Neural progenitor cell (in vitro differentiated cells): ENCODE results near the gene MED16. TPM values are rescaled to one million over a fixed set of nuclear protein-coding genes. Genes with fewer than 3 reads are reported as not detected.

Experiments
- DNase-seq: peaks from one replicate; pipeline ENCODE4 v3.0.0-alpha.2; 2016; ENCODE audit warnings: low spot score
- H2AFZ ChIP-seq: fragments of 200-600 bp; sonication (generic); replicated peaks from 2 replicates; pipeline ENCODE4 v1.6.1; 2016; ENCODE audit warnings: antibody characterized with exemption
- H3F3A ChIP-seq: fragments of 200-600 bp; sonication (generic); 2 replicates; pipeline ENCODE4 v1.6.1; 2016; ENCODE audit warnings: antibody characterized with exemption, low read depth
- H3K27ac ChIP-seq: fragments of 200-600 bp; sonication (generic); 2 replicates; pipeline ENCODE4 v1.5.1; 2016; ENCODE audit warnings: mild to moderate bottlenecking
- H3K27me3 ChIP-seq: fragments of 200-600 bp; sonication (generic); 2 replicates; pipeline ENCODE4 v1.6.1; 2016; ENCODE audit warnings: mild to moderate bottlenecking, moderate library complexity
- H3K36me3 ChIP-seq: fragments of 200-600 bp; sonication (generic); 2 replicates; pipeline ENCODE4 v1.5.1; 2016
- H3K4me1 ChIP-seq: fragments of 200-600 bp; sonication (generic); 2 replicates; pipeline ENCODE4 v1.6.1; 2016; ENCODE audit warnings: mixed run types
- H3K4me2 ChIP-seq: fragments of 200-600 bp; sonication (generic); 2 replicates; pipeline ENCODE4 v1.6.1; 2016
- H3K4me3 ChIP-seq: fragments of 200-600 bp; sonication (generic); 2 replicates; pipeline ENCODE4 v1.5.1; 2016
- H3K79me2 ChIP-seq: fragments of 200-600 bp; sonication (generic); 2 replicates; pipeline ENCODE4 v1.6.1; 2016; ENCODE audit warnings: low read depth
- H3K9ac ChIP-seq: fragments of 200-600 bp; sonication (generic); 2 replicates; pipeline ENCODE4 v1.6.1; 2016
- H3K9me3 ChIP-seq: fragments of 200-600 bp; sonication (generic); 2 replicates; pipeline ENCODE4 v1.5.1; 2016; ENCODE audit warnings: low read depth
- H4K20me1 ChIP-seq: fragments of 200-600 bp; sonication (generic); 2 replicates; pipeline ENCODE4 v1.6.1; 2016; ENCODE audit warnings: low read depth
- H3K27ac Mint-ChIP-seq: 3 replicates; pipeline ENCODE4 v1.8.0; 2021; ENCODE audit warnings: mixed read lengths
- H3K27me3 Mint-ChIP-seq: 2 replicates; pipeline ENCODE4 v1.8.0; 2022; ENCODE audit warnings: low read depth, mild to moderate bottlenecking, inconsistent platforms, moderate library complexity, mixed read lengths; ENCODE audit not compliant: insufficient read depth
- H3K36me3 Mint-ChIP-seq: 3 replicates; pipeline ENCODE4 v1.8.0; 2021; ENCODE audit warnings: mixed read lengths
- H3K4me1 Mint-ChIP-seq: 3 replicates; pipeline ENCODE4 v1.8.0; 2021; ENCODE audit warnings: mixed read lengths
- H3K4me3 Mint-ChIP-seq: 3 replicates; pipeline ENCODE4 v1.8.0; 2021; ENCODE audit warnings: mild to moderate bottlenecking, moderate library complexity, mixed read lengths
- H3K9me3 Mint-ChIP-seq: 3 replicates; pipeline ENCODE4 v1.8.0; 2020; ENCODE audit warnings: mixed read lengths
- EZH2 ChIP-seq: fragments of 200-600 bp; sonication (generic); IDR thresholded peaks from 2 replicates; pipeline ENCODE4 v1.6.1; 2017; ENCODE audit warnings: antibody characterized with exemption, mild to moderate bottlenecking, moderate library complexity
- EZH2phosphoT487 ChIP-seq: fragments of 200-600 bp; sonication (generic); IDR thresholded peaks from 2 replicates; pipeline ENCODE4 v1.6.1; 2017; ENCODE audit warnings: antibody characterized with exemption
- total RNA-seq: library from RNA; depleted of rRNA; stranded (reverse); fragments of >200 nt; gene quantifications from 2 replicates; pipeline ENCODE4 v1.2.3, GENCODE V29; 2015; ENCODE audit warnings: low replicate concordance
- TF ChIP-seq, protein P1 (sequence below): fragments of 200-600 bp; sonication (generic); IDR thresholded peaks from 2 replicates; pipeline ENCODE4 v1.5.1; 2017; ENCODE audit warnings: antibody characterized with exemption, mild to moderate bottlenecking

MED16 gene
- total RNA-seq, 1 donor from 2014 or later = 14.4 TPM

DNA sequence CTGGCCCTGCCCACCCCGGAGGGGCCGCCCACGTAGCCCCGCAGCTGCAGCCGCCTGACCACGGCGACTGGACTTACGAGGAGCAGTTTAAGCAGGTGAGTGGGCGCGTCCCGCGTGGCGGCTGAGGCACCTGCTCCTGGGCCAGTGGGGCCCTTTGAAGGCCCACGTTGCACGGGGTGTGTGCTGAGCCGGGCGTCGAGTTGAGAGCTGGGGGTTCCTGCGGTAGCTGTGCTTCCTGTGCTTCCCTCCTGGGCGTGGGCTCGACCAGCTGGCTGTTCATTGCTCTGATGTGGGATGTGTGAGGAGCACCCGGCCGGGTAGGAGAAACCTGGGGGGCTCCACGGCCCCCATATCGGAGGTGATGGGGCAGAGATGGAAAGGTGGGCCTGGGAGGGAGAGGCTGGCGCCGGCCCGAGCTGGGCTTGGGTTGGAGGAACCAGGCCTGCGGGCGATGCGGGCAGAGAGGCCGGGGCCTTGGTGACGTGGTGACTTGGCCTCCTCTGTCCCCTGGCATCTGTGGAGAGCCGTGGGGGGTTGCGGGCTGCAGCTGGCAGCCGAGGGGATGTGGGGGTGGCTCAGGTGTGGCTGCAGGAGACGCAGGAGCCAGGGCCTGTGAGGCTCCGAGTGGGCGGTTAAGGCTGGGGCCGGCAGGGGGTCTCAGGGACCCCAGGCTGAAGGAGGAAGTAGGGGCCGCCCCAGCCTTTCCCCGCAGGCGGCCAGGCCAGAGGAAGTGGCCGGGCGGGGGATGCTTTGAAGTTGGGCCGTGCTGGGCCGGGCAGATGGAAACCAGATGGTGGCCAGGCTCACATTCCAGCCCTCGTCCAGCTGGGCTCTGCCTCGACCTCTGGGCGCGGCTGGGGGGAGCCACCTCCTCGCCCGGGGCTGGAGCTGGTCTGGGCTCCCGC lies 39.9 kb upstream of the MED16 start:
- no peaks in the 10 kb centered on the region for H3K36me3 ChIP-seq
- H3K9ac ChIP-seq = no peak overlapping the region
- peak overlapping the region; percentile 49 for H3K4me2 ChIP-seq
- peak overlapping the region; percentile 84 for H3K27ac ChIP-seq
- peaks cover 82% of the 10 kb centered on the region for H4K20me1 ChIP-seq
- no peak overlapping the region for H3K27ac Mint-ChIP-seq
- H3K9me3 ChIP-seq = no peaks in the 10 kb centered on the region
- H3K9me3 Mint-ChIP-seq = no peaks in the 10 kb centered on the region
- no peak overlapping the region for H2AFZ ChIP-seq
- no peak overlapping the region for H3K4me3 ChIP-seq
- peaks cover 9% of the 10 kb centered on the region for H3F3A ChIP-seq
- peaks cover 16% of the 10 kb centered on the region for H3K4me1 ChIP-seq
- peak overlapping the region; percentile 67 for H3K4me3 Mint-ChIP-seq
- peaks cover 2% of the 10 kb centered on the region for H3K27me3 Mint-ChIP-seq
- H3K4me1 Mint-ChIP-seq = peaks cover 8% of the 10 kb centered on the region
- peak; percentile 54 for DNase-seq
- no peaks in the 10 kb centered on the region for H3K27me3 ChIP-seq
- H3K79me2 ChIP-seq = peaks cover 98% of the 10 kb centered on the region
- TF ChIP-seq EZH2 (no peak), EZH2phosphoT487 (no peak)
- TF ChIP-seq, protein P1, sequence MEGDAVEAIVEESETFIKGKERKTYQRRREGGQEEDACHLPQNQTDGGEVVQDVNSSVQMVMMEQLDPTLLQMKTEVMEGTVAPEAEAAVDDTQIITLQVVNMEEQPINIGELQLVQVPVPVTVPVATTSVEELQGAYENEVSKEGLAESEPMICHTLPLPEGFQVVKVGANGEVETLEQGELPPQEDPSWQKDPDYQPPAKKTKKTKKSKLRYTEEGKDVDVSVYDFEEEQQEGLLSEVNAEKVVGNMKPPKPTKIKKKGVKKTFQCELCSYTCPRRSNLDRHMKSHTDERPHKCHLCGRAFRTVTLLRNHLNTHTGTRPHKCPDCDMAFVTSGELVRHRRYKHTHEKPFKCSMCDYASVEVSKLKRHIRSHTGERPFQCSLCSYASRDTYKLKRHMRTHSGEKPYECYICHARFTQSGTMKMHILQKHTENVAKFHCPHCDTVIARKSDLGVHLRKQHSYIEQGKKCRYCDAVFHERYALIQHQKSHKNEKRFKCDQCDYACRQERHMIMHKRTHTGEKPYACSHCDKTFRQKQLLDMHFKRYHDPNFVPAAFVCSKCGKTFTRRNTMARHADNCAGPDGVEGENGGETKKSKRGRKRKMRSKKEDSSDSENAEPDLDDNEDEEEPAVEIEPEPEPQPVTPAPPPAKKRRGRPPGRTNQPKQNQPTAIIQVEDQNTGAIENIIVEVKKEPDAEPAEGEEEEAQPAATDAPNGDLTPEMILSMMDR = no peak
- H3K36me3 Mint-ChIP-seq = peaks cover 14% of the 10 kb centered on the region

DNA sequence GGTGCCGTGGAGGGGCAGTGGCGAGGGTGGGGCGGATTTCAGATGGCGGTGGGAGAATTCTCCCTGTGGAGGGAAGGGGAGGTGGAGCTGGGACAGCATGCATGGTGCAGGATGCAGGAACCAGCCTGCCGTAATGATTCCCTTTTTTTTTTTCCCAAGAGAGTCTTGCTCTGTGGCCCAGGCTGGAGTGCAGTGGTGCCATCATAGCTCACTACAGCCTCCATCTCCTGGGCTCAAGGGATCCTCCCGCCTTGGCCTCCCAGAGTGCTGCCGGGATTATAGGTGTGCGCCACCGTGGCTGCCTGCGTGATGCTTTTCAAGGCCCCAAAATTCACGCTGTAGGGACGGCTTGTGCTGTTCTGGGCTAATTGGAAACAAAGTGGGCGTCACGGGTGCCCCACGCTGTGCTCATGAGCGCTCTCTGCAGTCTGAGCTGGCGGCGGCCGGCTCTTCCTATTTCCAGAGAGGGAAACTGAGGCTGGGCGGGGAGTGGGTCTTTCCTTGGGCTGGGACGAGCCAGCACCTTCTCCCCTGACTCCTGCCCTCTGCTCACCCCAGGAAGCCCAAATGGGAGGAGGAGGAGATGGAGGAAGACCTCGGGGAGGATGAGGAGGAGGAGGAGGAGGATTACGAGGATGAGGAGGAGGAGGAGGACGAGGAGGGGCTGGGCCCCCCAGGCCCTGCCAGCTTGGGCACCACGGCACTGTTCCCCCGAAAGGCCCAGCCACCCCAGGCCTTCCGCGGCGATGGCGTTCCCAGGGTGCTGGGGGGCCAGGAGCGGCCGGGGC lies 39.1 kb upstream of the MED16 start:
- Histone ChIP-seq H3K9me3 (no peaks in the 10 kb centered on the region), H3K4me1 (peaks cover 20% of the 10 kb centered on the region), H3K27ac (peak overlapping the region; percentile 84), H3K4me3 (no peak overlapping the region), H2AFZ (no peak overlapping the region), H3K4me2 (no peak overlapping the region), H3F3A (peaks cover 15% of the 10 kb centered on the region), H3K36me3 (no peaks in the 10 kb centered on the region), H3K9ac (no peak overlapping the region), H4K20me1 (peaks cover 81% of the 10 kb centered on the region), H3K27me3 (no peaks in the 10 kb centered on the region), H3K79me2 (peaks cover 98% of the 10 kb centered on the region)
- H3K27me3 Mint-ChIP-seq = peaks cover 1% of the 10 kb centered on the region
- DNase-seq = no peak
- TF ChIP-seq, protein P1 = no peak
- no peak for TF ChIP-seq EZH2
- TF ChIP-seq EZH2phosphoT487 = no peak
- no peak overlapping the region for H3K27ac Mint-ChIP-seq
- H3K9me3 Mint-ChIP-seq = no peaks in the 10 kb centered on the region
- H3K4me3 Mint-ChIP-seq = no peak overlapping the region
- H3K36me3 Mint-ChIP-seq = peaks cover 11% of the 10 kb centered on the region
- H3K4me1 Mint-ChIP-seq = peaks cover 5% of the 10 kb centered on the region

DNA sequence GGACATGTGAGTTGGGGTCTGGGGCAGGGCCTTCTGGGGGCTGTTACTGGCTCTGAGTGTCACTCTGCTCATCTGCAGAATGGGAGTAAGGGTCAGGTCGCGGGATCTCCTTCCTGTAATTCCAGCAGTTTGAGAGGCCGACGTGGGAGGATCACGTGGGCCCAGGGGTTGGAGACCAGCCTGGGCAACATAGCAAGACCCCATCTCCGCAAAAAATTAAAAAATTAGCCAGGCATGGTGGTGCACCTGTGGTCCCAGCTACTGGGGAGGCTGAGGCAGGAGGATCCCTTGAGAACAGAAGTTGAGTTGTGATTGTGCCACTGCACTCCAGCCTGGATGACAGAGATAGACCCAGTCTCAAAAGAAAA lies 36.9 kb upstream of the MED16 start:
- H3K4me3 Mint-ChIP-seq = peak overlapping the region; percentile 60
- TF ChIP-seq EZH2 = no peak
- TF ChIP-seq EZH2phosphoT487 = no peak
- TF ChIP-seq, protein P1 = no peak
- Histone ChIP-seq H3K9ac (no peak overlapping the region), H3K4me2 (no peak overlapping the region), H3K9me3 (no peaks in the 10 kb centered on the region), H3K27me3 (no peaks in the 10 kb centered on the region), H3K4me1 (peaks cover 20% of the 10 kb centered on the region), H3K27ac (no peak overlapping the region), H3K4me3 (no peak overlapping the region), H3K79me2 (peaks cover 91% of the 10 kb centered on the region), H3K36me3 (no peaks in the 10 kb centered on the region), H4K20me1 (peaks cover 59% of the 10 kb centered on the region), H2AFZ (no peak overlapping the region), H3F3A (peaks cover 24% of the 10 kb centered on the region)
- peaks cover 5% of the 10 kb centered on the region for H3K4me1 Mint-ChIP-seq
- peaks cover under 1% of the 10 kb centered on the region for H3K27me3 Mint-ChIP-seq
- H3K27ac Mint-ChIP-seq = no peak overlapping the region
- no peak for DNase-seq
- peaks cover 6% of the 10 kb centered on the region for H3K36me3 Mint-ChIP-seq
- H3K9me3 Mint-ChIP-seq = no peaks in the 10 kb centered on the region
